HG02981 (cell line): Measurements from ENCODE around the gene ZFP14.
"Not testable (repeated sequence)": the region's sequence is repeated elsewhere in the genome, so short reads cannot be mapped to it uniquely, and the experiment has no call there.

Source experiments
- ATAC-seq: cut with Tn5 transposase; IDR thresholded peaks from one replicate; pipeline ENCODE4 v1.9.1; 2021; ENCODE audit warnings: mild to moderate bottlenecking, moderate library complexity; ENCODE audit not compliant: unreplicated experiment

ZFP14 gene

GRCh38 chr19:36331353-36332228, 47.4 kb downstream of the ZFP14 start:
- ATAC-seq = no peak

GRCh38 chr19:36330216-36330615, 48.8 kb downstream of the ZFP14 start:
- ATAC-seq = no peak

GRCh38 chr19:36329534-36329933, 49.5 kb downstream of the ZFP14 start:
- ATAC-seq = not testable (repeated sequence)

- not testable (repeated sequence) for ATAC-seq
Observed at GRCh38 chr19:36326649-36327048, 52.4 kb downstream of the ZFP14 start.

GRCh38 chr19:36315164-36315563, 63.8 kb downstream of the ZFP14 start:
- not testable (repeated sequence) for ATAC-seq

GRCh38 chr19:36314053-36314452, 64.9 kb downstream of the ZFP14 start:
- not testable (repeated sequence) for ATAC-seq

- not testable (repeated sequence) for ATAC-seq
Observed at GRCh38 chr19:36311098-36311760, 67.8 kb downstream of the ZFP14 start.

GRCh38 chr19:36310416-36310990, 68.5 kb downstream of the ZFP14 start:
- not testable (repeated sequence) for ATAC-seq

GRCh38 chr19:36309759-36310158, 69.2 kb downstream of the ZFP14 start:
- ATAC-seq = not testable (repeated sequence)

- not testable (repeated sequence) for ATAC-seq
Observed at GRCh38 chr19:36309309-36309708, 69.7 kb downstream of the ZFP14 start.

- not testable (repeated sequence) for ATAC-seq
Observed at GRCh38 chr19:36292317-36292716, 86.7 kb downstream of the ZFP14 start.
